SK-N-MC (cell line): ENCODE results near the gene ASPSCR1.

Source experiments
- EZH2 ChIP-seq: fragments of 200-600 bp; sonication (generic); IDR thresholded peaks from one replicate; pipeline ENCODE4 v1.6.1; 2017; ENCODE audit warnings: antibody characterized with exemption
- POLR2AphosphoS5 ChIP-seq: IDR thresholded peaks from 2 replicates; pipeline ENCODE4 v1.6.1; 2012; ENCODE audit warnings: mild to moderate bottlenecking, low read depth, low read length, borderline replicate concordance

DNA sequence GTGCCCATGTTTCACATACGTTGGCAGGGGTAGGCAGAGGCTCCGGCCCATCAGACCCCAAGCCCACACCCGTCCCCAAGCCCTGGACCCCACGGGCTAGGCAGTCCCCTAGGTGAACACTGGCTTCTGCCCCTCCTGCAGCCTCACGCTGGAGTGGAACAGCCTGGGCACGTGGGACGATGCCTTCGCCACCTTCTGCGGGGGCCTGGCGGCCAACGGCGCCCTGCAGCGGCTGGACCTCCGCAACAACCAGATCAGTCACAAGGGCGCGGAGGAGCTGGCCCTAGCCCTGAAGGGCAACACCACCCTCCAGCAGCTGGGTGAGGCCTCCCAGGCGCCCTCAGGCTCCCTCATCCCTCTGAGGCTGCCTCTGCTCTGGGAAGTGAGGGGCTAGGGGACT is 47.4 kb downstream of the ASPSCR1 start:
- TF ChIP-seq POLR2AphosphoS5, result no peak
- no peak for TF ChIP-seq EZH2
